H9 (cell line): ENCODE measurements around the gene C13orf42. TPM values are rescaled to one million over a fixed set of nuclear protein-coding genes. Genes with fewer than 3 reads are reported as not detected.

Experiments used
- DNase-seq: peaks from one replicate; pipeline ENCODE4 v3.0.0-alpha.2; 2017
- H2AFZ ChIP-seq: one replicate; pipeline ENCODE4 v1.6.1; 2013; ENCODE audit warnings: mild to moderate bottlenecking, low read length, control low read depth, moderate library complexity
- H2AK5ac ChIP-seq: 2 replicates; pipeline ENCODE4 v1.6.1; 2013; ENCODE audit warnings: low read length, control low read depth, mixed read lengths; ENCODE audit not compliant: insufficient read length
- H2BK120ac ChIP-seq: one replicate; pipeline ENCODE4 v1.6.1; 2013; ENCODE audit warnings: low read depth, mild to moderate bottlenecking, low read length, control low read depth, inconsistent platforms; ENCODE audit not compliant: poor library complexity, severe bottlenecking
- H2BK12ac ChIP-seq: 2 replicates; pipeline ENCODE4 v1.6.1; 2013; ENCODE audit warnings: low read length, control low read depth, mixed read lengths, low read depth; ENCODE audit not compliant: insufficient read length
- H2BK15ac ChIP-seq: 2 replicates; pipeline ENCODE4 v1.6.1; 2013; ENCODE audit warnings: low read depth, low read length, control low read depth
- H2BK20ac ChIP-seq: one replicate; pipeline ENCODE4 v1.6.1; 2013; ENCODE audit warnings: low read depth, mild to moderate bottlenecking, low read length, control low read depth, inconsistent platforms; ENCODE audit not compliant: poor library complexity, severe bottlenecking
- H2BK5ac ChIP-seq: 2 replicates; pipeline ENCODE4 v1.6.1; 2013; ENCODE audit warnings: low read length, control low read depth, mixed read lengths; ENCODE audit not compliant: insufficient read length
- H3K14ac ChIP-seq: 2 replicates; pipeline ENCODE4 v1.6.1; 2013; ENCODE audit warnings: low read length, control low read depth; ENCODE audit not compliant: insufficient read depth
- H3K18ac ChIP-seq: 2 replicates; pipeline ENCODE4 v1.6.1; 2013; ENCODE audit warnings: low read depth, mild to moderate bottlenecking, mixed read lengths, low read length, control low read depth; ENCODE audit not compliant: insufficient read length
- H3K23ac ChIP-seq: 2 replicates; pipeline ENCODE4 v1.6.1; 2013; ENCODE audit warnings: low read length, control low read depth, mixed read lengths, low read depth; ENCODE audit not compliant: insufficient read length
- H3K23me2 ChIP-seq: 2 replicates; pipeline ENCODE4 v1.6.1; 2013; ENCODE audit warnings: low read depth, mild to moderate bottlenecking, mixed read lengths, low read length, control low read depth; ENCODE audit not compliant: insufficient read length, poor library complexity, severe bottlenecking
- H3K27ac ChIP-seq: 2 replicates; pipeline ENCODE4 v1.5.1; 2013; ENCODE audit warnings: low read length, control low read depth, mixed read lengths, low read depth; ENCODE audit not compliant: insufficient read length
- H3K27me3 ChIP-seq: 2 replicates; pipeline ENCODE4 v1.6.1; 2013; ENCODE audit warnings: low read length, control low read depth, inconsistent platforms; ENCODE audit not compliant: insufficient read depth
- H3K4ac ChIP-seq: 2 replicates; pipeline ENCODE4 v1.6.1; 2013; ENCODE audit warnings: low read depth, mild to moderate bottlenecking, control low read depth, inconsistent platforms, low read length, moderate library complexity
- H3K4me1 ChIP-seq: 2 replicates; pipeline ENCODE4 v1.6.1; 2013; ENCODE audit warnings: low read length, control low read depth, inconsistent platforms; ENCODE audit not compliant: insufficient read depth
- H3K4me2 ChIP-seq: 2 replicates; pipeline ENCODE4 v1.6.1; 2013; ENCODE audit warnings: low read length, control low read depth, mixed read lengths; ENCODE audit not compliant: insufficient read length, insufficient read depth
- H3K56ac ChIP-seq: 2 replicates; pipeline ENCODE4 v1.6.1; 2013; ENCODE audit warnings: low read depth, mild to moderate bottlenecking, mixed read lengths, low read length, control low read depth; ENCODE audit not compliant: insufficient read length
- H3K79me1 ChIP-seq: 2 replicates; pipeline ENCODE4 v1.6.1; 2013; ENCODE audit warnings: low read depth, mild to moderate bottlenecking, moderate library complexity, low read length, control low read depth, inconsistent platforms; ENCODE audit not compliant: insufficient read depth, poor library complexity, severe bottlenecking
- H3K79me2 ChIP-seq: 2 replicates; pipeline ENCODE4 v1.6.1; 2013; ENCODE audit warnings: low read length, control low read depth, inconsistent platforms; ENCODE audit not compliant: insufficient read depth
- H3K9ac ChIP-seq: 2 replicates; pipeline ENCODE4 v1.6.1; 2013; ENCODE audit warnings: low read length, control low read depth, mixed read lengths; ENCODE audit not compliant: insufficient read length; ENCODE audit errors: extremely low read depth
- H3K9me3 ChIP-seq: one replicate; pipeline ENCODE4 v1.6.1; 2013; ENCODE audit warnings: low read depth, low read length, inconsistent platforms; ENCODE audit not compliant: control insufficient read depth
- H3T11ph ChIP-seq: one replicate; pipeline ENCODE4 v1.6.1; 2013; ENCODE audit warnings: mild to moderate bottlenecking, low read length, control low read depth, inconsistent platforms
- H4K20me1 ChIP-seq: one replicate; pipeline ENCODE4 v1.6.1; 2013; ENCODE audit not compliant: control insufficient read depth, insufficient read length, insufficient read depth
- H4K5ac ChIP-seq: 2 replicates; pipeline ENCODE4 v1.6.1; 2013; ENCODE audit warnings: low read depth, mild to moderate bottlenecking, mixed read lengths, low read length, control low read depth; ENCODE audit not compliant: insufficient read length
- H4K8ac ChIP-seq: replicated peaks from 2 replicates; pipeline ENCODE4 v1.6.1; 2013; ENCODE audit warnings: low read length, control low read depth, mixed read lengths, low read depth; ENCODE audit not compliant: insufficient read length
- H4K91ac ChIP-seq: 2 replicates; pipeline ENCODE4 v1.6.1; 2013; ENCODE audit warnings: low read depth, mild to moderate bottlenecking, moderate library complexity, mixed read lengths, low read length, control low read depth; ENCODE audit not compliant: insufficient read length
- H3K27ac Mint-ChIP-seq, 3 experiments: 2 replicates in 2 of 3; 3 replicates in 1 of 3; pipeline ENCODE4 v1.8.0; 2020 to 2021; ENCODE audit warnings: mixed read lengths in 3 of 3, mild to moderate bottlenecking in 1 of 3, moderate library complexity in 1 of 3
- H3K27me3 Mint-ChIP-seq: 2 replicates; pipeline ENCODE4 v1.8.0; 2021; ENCODE audit warnings: low read depth, mild to moderate bottlenecking, moderate library complexity, mixed read lengths
- H3K36me3 Mint-ChIP-seq, 3 experiments: 2 replicates in 2 of 3; 3 replicates in 1 of 3; pipeline ENCODE4 v1.8.0; 2020 to 2021; ENCODE audit warnings: low read depth in 3 of 3, mixed read lengths in 3 of 3; ENCODE audit not compliant: insufficient read depth in 1 of 3
- H3K4me1 Mint-ChIP-seq, 2 experiments: 2 replicates each; pipeline ENCODE4 v1.8.0; 2020; ENCODE audit warnings: mixed read lengths in 2 of 2
- H3K4me3 Mint-ChIP-seq, 2 experiments: 2 replicates in 1 of 2; 3 replicates in 1 of 2; pipeline ENCODE4 v1.8.0; 2020 to 2021; ENCODE audit warnings: mild to moderate bottlenecking in 2 of 2, mixed read lengths in 2 of 2, moderate library complexity in 1 of 2
- H3K9me3 Mint-ChIP-seq, 2 experiments: 2 replicates in 1 of 2; 3 replicates in 1 of 2; pipeline ENCODE4 v1.8.0; 2020; ENCODE audit warnings: mild to moderate bottlenecking in 2 of 2, mixed read lengths in 2 of 2, moderate library complexity in 1 of 2
- CTCF ChIP-seq: fragments of 200-600 bp; sonication (generic); conservative IDR thresholded peaks from 3 replicates; pipeline ENCODE4 v1.8.0; 2021; ENCODE audit warnings: antibody characterized with exemption, mild to moderate bottlenecking
- WGBS: extraction: QIAGEN DNeasy Blood & Tissue Kit; methylation state at CpG from one replicate; pipeline ENCODE4 v1.1.7; 2013; ENCODE audit warnings: missing lambda C conversion rate, low lambda C conversion rate, mixed read lengths; ENCODE audit not compliant: insufficient read length; ENCODE audit errors: extremely low coverage; 5-methylcytosine and 5-hydroxymethylcytosine counted together
- total RNA-seq: library from RNA; stranded (reverse); gene quantifications from 2 replicates; pipeline ENCODE4 v1.2.1, GENCODE V29; 2021

The C13orf42 gene
- total RNA-seq, 1 experiment from 2014 or later = 16.5 TPM

- peaks cover 9 to 14% of the 10 kb centered on the region in 2 experiments for H3K4me1 Mint-ChIP-seq
- TF ChIP-seq CTCF = no peak
Measured at GRCh38 chr13:51130348-51130747, 19.3 kb upstream of the C13orf42 start.

More at GRCh38 chr13:51130348-51130747, 19.3 kb upstream of the C13orf42 start:
- H3K27me3 Mint-ChIP-seq = no peaks in the 10 kb centered on the region
- Histone ChIP-seq H2BK120ac (no peak overlapping the region), H3K23ac (no peak overlapping the region), H4K5ac (no peak overlapping the region), H3K4ac (no peak overlapping the region), H4K20me1 (no peaks in the 10 kb centered on the region), H3K4me2 (no peak overlapping the region), H3K9ac (no peak overlapping the region), H3K23me2 (no peaks in the 10 kb centered on the region), H3K27me3 (no peaks in the 10 kb centered on the region), H3K9me3 (peaks cover 24% of the 10 kb centered on the region), H3K27ac (no peak overlapping the region), H3T11ph (no peak overlapping the region), H4K8ac (no peak overlapping the region), H3K18ac (no peak overlapping the region), H3K56ac (no peak overlapping the region), H2AK5ac (no peak overlapping the region), H2BK5ac (no peak overlapping the region), H2AFZ (no peak overlapping the region), H3K79me1 (no peaks in the 10 kb centered on the region), H2BK20ac (no peak overlapping the region), H4K91ac (no peak overlapping the region), H3K4me1 (peaks cover 2% of the 10 kb centered on the region; the same call in 1 of the 2 replicates), H2BK15ac (no peak overlapping the region), H3K14ac (no peak overlapping the region), H2BK12ac (no peak overlapping the region), H3K79me2 (no peaks in the 10 kb centered on the region)
- DNase-seq = no peak
- H3K4me3 Mint-ChIP-seq = no peak overlapping the region
- peaks cover 39 to 56% of the 10 kb centered on the region in 2 experiments for H3K9me3 Mint-ChIP-seq
- no peak overlapping the region for H3K27ac Mint-ChIP-seq
- no CpG with 5 or more reads among the region's 1 CpG for WGBS
- peaks cover 64% of the 10 kb centered on the region in 3 experiments for H3K36me3 Mint-ChIP-seq
